Epithelial cell of prostate (primary cell): ENCODE measurements around the gene TFCP2L1.
A peak's percentile ranks its signal among the peaks of the same experiment; 100 is the strongest.

ENCODE experiments used
- DNase-seq: peaks from one replicate; pipeline ENCODE4 v3.0.0-alpha.2; 2011; ENCODE audit warnings: low read depth, low spot score
- H3K27ac ChIP-seq: fragments of 450-650 bp; 2 replicates; pipeline ENCODE4 v1.5.1; 2017; ENCODE audit warnings: mild to moderate bottlenecking

Gene TFCP2L1

GRCh38 chr2:121297217-121297830 is 12.3 kb upstream of the TFCP2L1 start:
- DNase-seq: no peak

GRCh38 chr2:121295911-121296650 is 11.1 kb upstream of the TFCP2L1 start:
- H3K27ac ChIP-seq: no peak overlapping the region
- DNase-seq: no peak

More at GRCh38 chr2:121297217-121297830, 12.3 kb upstream of the TFCP2L1 start:
- no peak overlapping the region for H3K27ac ChIP-seq

GRCh38 chr2:121294881-121295840 is 10.2 kb upstream of the TFCP2L1 start:
- DNase-seq: no peak
- no peak overlapping the region for H3K27ac ChIP-seq

- no peak overlapping the region for H3K27ac ChIP-seq
- no peak for DNase-seq
Observed at GRCh38 chr2:121293450-121294325, 8.7 kb upstream of the TFCP2L1 start.

GRCh38 chr2:121291251-121291580 is 6.2 kb upstream of the TFCP2L1 start:
- H3K27ac ChIP-seq: no peak overlapping the region
- DNase-seq: no peak

GRCh38 chr2:121289271-121289670 is 4.3 kb upstream of the TFCP2L1 start:
- no peak for DNase-seq
- no peak overlapping the region for H3K27ac ChIP-seq

GRCh38 chr2:121288454-121289231 is 3.6 kb upstream of the TFCP2L1 start:
- H3K27ac ChIP-seq: no peak overlapping the region
- no peak for DNase-seq

GRCh38 chr2:121287956-121288355 is 3.0 kb upstream of the TFCP2L1 start:
- no peak overlapping the region for H3K27ac ChIP-seq
- DNase-seq: no peak

GRCh38 chr2:121287146-121287798 is 2.3 kb upstream of the TFCP2L1 start:
- H3K27ac ChIP-seq: no peak overlapping the region
- no peak for DNase-seq

GRCh38 chr2:121286506-121286905 is 1.5 kb upstream of the TFCP2L1 start:
- no peak overlapping the region for H3K27ac ChIP-seq
- no peak for DNase-seq

- no peak for DNase-seq
- no peak overlapping the region for H3K27ac ChIP-seq
Observed at GRCh38 chr2:121285926-121286325, 924 bp upstream of the TFCP2L1 start.

GRCh38 chr2:121283670-121284462 is 1.1 kb downstream of the TFCP2L1 start:
- no peak for DNase-seq
- H3K27ac ChIP-seq: peak overlapping the region; percentile 55

- no peak for DNase-seq
- H3K27ac ChIP-seq: peak overlapping the region; percentile 55
Observed at GRCh38 chr2:121282800-121283385, 2.1 kb downstream of the TFCP2L1 start.

GRCh38 chr2:121281694-121282093 is 3.3 kb downstream of the TFCP2L1 start:
- no peak for DNase-seq
- no peak overlapping the region for H3K27ac ChIP-seq

- no peak for DNase-seq
- H3K27ac ChIP-seq: no peak overlapping the region
Observed at GRCh38 chr2:121281107-121281506, 3.9 kb downstream of the TFCP2L1 start.

GRCh38 chr2:121279476-121280220 is 5.4 kb downstream of the TFCP2L1 start:
- no peak overlapping the region for H3K27ac ChIP-seq

GRCh38 chr2:121276341-121276740 is 8.7 kb downstream of the TFCP2L1 start:
- no peak for DNase-seq
- H3K27ac ChIP-seq: no peak overlapping the region

More at GRCh38 chr2:121279476-121280220, 5.4 kb downstream of the TFCP2L1 start:
- no peak for DNase-seq
